ENCODE measurements around the gene IDUA. TPM values are rescaled to one million over a fixed set of nuclear protein-coding genes. Genes with fewer than 3 reads are reported as not detected.

Gene IDUA
- polyA plus RNA-seq, 3 donors = 6.4 to 64.4 (median 8.5) TPM

GRCh38 chr4:946517-947471 lies 40.0 kb upstream of the IDUA start:
- H4K20me1 ChIP-seq (ENCODE audit: insufficient read depth, low read length) = peaks cover 54% of the 10 kb centered on the region
- peaks cover 0 to 14% (median 2%) of the 10 kb centered on the region in 3 donors for H3K27me3 Mint-ChIP-seq (ENCODE audit: low read depth in 3 of 3)
- peaks cover 11 to 20% of the 10 kb centered on the region in 2 donors for H3K36me3 ChIP-seq (replicated peaks in 1 of 2; ENCODE audit: control insufficient read depth in 1 of 2, insufficient read depth in 2 of 2, low read length in 2 of 2)
- peaks cover 0 to 4% of the 10 kb centered on the region in 2 donors for H3K27me3 ChIP-seq (ENCODE audit: control insufficient read depth in 2 of 2, insufficient read depth in 2 of 2, low read length in 2 of 2)
- peak overlapping the region; percentile 16 to 48 for H3K4me3 Mint-ChIP-seq
- H3K4me1 Mint-ChIP-seq = peaks cover 3% of the 10 kb centered on the region
- H3K9ac ChIP-seq (ENCODE audit: insufficient read depth, low read length, poor library complexity, severe bottlenecking) = no peak overlapping the region
- no peaks in the 10 kb centered on the region for H3K4me1 ChIP-seq (ENCODE audit: control insufficient read depth in 1 of 2, insufficient read depth in 2 of 2, low read length in 2 of 2)
- no peaks in the 10 kb centered on the region for H3K9me3 ChIP-seq (replicated peaks in 1 of 2; ENCODE audit: control insufficient read depth in 1 of 2, insufficient read depth in 1 of 2, low read length in 2 of 2)
- H3K27ac ChIP-seq (ENCODE audit: low read depth in 1 of 2, low read length in 2 of 2) = no peak overlapping the region
- H3K4me3 ChIP-seq (replicated peaks in 1 of 3; ENCODE audit: low read depth in 2 of 3, low read length in 3 of 3) = no peak overlapping the region
- TF ChIP-seq, protein P1, sequence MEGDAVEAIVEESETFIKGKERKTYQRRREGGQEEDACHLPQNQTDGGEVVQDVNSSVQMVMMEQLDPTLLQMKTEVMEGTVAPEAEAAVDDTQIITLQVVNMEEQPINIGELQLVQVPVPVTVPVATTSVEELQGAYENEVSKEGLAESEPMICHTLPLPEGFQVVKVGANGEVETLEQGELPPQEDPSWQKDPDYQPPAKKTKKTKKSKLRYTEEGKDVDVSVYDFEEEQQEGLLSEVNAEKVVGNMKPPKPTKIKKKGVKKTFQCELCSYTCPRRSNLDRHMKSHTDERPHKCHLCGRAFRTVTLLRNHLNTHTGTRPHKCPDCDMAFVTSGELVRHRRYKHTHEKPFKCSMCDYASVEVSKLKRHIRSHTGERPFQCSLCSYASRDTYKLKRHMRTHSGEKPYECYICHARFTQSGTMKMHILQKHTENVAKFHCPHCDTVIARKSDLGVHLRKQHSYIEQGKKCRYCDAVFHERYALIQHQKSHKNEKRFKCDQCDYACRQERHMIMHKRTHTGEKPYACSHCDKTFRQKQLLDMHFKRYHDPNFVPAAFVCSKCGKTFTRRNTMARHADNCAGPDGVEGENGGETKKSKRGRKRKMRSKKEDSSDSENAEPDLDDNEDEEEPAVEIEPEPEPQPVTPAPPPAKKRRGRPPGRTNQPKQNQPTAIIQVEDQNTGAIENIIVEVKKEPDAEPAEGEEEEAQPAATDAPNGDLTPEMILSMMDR (IDR thresholded peaks at IDR 0.05) = no peak
- peaks cover 24 to 33% of the 10 kb centered on the region in 2 donors for H3K36me3 Mint-ChIP-seq
- no peak overlapping the region for H3K27ac Mint-ChIP-seq
- peaks cover 18% of the 10 kb centered on the region for H3K79me2 ChIP-seq (ENCODE audit: insufficient read depth, low read length)
- 39% methylated on average over 57 of the region's 62 CpGs for WGBS (ENCODE audit: insufficient coverage)
- H3K9me3 Mint-ChIP-seq = peaks cover 0 to 2% (median 0%) of the 10 kb centered on the region in 7 donors
- intact Hi-C loops (cut with micrococcal nuclease) = no loop called here
- H2AFZ ChIP-seq (ENCODE audit: insufficient read depth, low read depth, low read length, poor library complexity, severe bottlenecking) = no peak overlapping the region
- H3K4me2 ChIP-seq (replicated peaks; ENCODE audit: extremely low read depth, low read length, poor library complexity, severe bottlenecking) = no peak overlapping the region
- no peak for DNase-seq

DNA sequence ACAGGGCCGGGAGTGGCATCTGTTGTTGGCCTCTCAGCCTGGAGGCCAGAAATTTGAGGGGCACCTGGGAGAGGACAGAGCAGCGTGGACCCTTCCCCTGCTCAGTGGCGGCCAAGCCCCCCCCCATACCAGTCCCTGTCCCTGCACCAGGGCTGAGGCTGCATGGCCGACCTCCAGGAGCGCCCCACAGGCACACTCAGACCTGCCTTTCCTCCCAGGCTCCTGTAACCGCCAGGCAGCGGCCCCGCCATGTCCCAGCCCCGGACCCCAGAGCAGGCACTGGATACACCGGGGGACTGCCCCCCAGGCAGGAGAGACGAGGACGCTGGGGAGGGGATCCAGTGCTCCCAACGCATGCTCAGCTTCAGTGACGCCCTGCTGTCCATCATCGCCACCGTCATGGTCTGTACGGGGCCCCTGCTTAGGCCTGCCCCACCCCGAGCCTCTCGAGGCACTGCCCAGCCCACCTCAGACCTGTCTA lies 39.3 kb upstream of the IDUA start:
- H3K36me3 ChIP-seq (replicated peaks in 1 of 2; ENCODE audit: control insufficient read depth in 1 of 2, insufficient read depth in 2 of 2, low read length in 2 of 2) = peaks cover 11 to 27% of the 10 kb centered on the region in 2 donors
- peaks cover 54% of the 10 kb centered on the region for H4K20me1 ChIP-seq (ENCODE audit: insufficient read depth, low read length)
- H3K27ac ChIP-seq (ENCODE audit: low read depth in 1 of 2, low read length in 2 of 2) = no peak overlapping the region
- peaks cover 3% of the 10 kb centered on the region for H3K4me1 Mint-ChIP-seq
- H3K4me2 ChIP-seq (replicated peaks; ENCODE audit: extremely low read depth, low read length, poor library complexity, severe bottlenecking) = no peak overlapping the region
- no peak overlapping the region for H3K9ac ChIP-seq (ENCODE audit: insufficient read depth, low read length, poor library complexity, severe bottlenecking)
- peaks cover 10% of the 10 kb centered on the region for H3K79me2 ChIP-seq (ENCODE audit: insufficient read depth, low read length)
- H3K27me3 Mint-ChIP-seq (ENCODE audit: low read depth in 3 of 3) = peaks cover 0 to 14% (median 2%) of the 10 kb centered on the region in 3 donors
- H3K4me3 ChIP-seq (replicated peaks in 1 of 3; ENCODE audit: low read depth in 2 of 3, low read length in 3 of 3) = no peak overlapping the region
- no peaks in the 10 kb centered on the region for H3K9me3 ChIP-seq (replicated peaks in 1 of 2; ENCODE audit: control insufficient read depth in 1 of 2, insufficient read depth in 1 of 2, low read length in 2 of 2)
- H3K9me3 Mint-ChIP-seq = peaks cover 0 to 5% (median 0%) of the 10 kb centered on the region in 7 donors
- peaks cover 0 to 4% of the 10 kb centered on the region in 2 donors for H3K27me3 ChIP-seq (ENCODE audit: control insufficient read depth in 2 of 2, insufficient read depth in 2 of 2, low read length in 2 of 2)
- H2AFZ ChIP-seq (ENCODE audit: insufficient read depth, low read depth, low read length, poor library complexity, severe bottlenecking) = no peak overlapping the region
- WGBS (ENCODE audit: insufficient coverage) = 95% methylated on average over 18 of the region's 19 CpGs
- H3K27ac Mint-ChIP-seq = no peak overlapping the region
- H3K4me1 ChIP-seq (ENCODE audit: control insufficient read depth in 1 of 2, insufficient read depth in 2 of 2, low read length in 2 of 2) = no peaks in the 10 kb centered on the region
- TF ChIP-seq, protein P1 (IDR thresholded peaks at IDR 0.05) = no peak
- DNase-seq = no peak
- peaks cover 31 to 40% of the 10 kb centered on the region in 2 donors for H3K36me3 Mint-ChIP-seq
- H3K4me3 Mint-ChIP-seq = no peak overlapping the region
- intact Hi-C loops (cut with micrococcal nuclease) = no loop called here
